ENCODE measurements around the gene ERP44. TPM values are rescaled to one million over a fixed set of nuclear protein-coding genes. Genes with fewer than 3 reads are reported as not detected.

Gene ERP44
- total and polyA plus RNA-seq, 2 donors (not counting 3 experiments of a cell fraction or from before 2014, with no cell fraction given): 9.9 to 21.4 TPM

DNA sequence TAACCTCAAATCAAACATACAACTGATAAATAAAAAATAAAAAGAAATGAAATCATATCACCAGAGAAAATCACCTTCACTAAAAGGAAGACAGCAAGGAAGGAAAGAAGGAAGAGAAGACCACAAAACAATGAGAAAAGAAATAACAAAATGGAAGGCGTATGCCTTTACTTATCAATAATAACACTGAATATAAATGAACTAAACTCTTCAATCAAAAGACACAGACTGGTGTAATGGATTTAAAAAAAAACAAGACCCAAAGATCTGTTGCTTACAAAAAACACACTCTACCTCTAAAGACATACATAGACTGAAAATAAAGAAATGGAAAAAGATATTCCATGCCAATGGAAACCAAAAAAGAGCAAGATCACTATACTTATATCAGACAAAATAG lies 60.3 kb downstream of the ERP44 start:
- dilution Hi-C loops (cut with MboI; ENCODE audit: extremely low pct_ligation_motif_present, low sequenced_read_pairs): no loop called here
- CTCF ChIA-PET: interaction anchor here (1.0 kb wide), 1 partner anchor 25 kb away, joined by 3 read pairs; no protein-coding TSS in a partner anchor
- POLR2A ChIA-PET: no interaction called here
- Histone ChIP-seq H3K27me3 (ENCODE audit: control insufficient read depth in 2 of 2, insufficient read depth in 2 of 2, low read length in 2 of 2) (no peaks in the 10 kb centered on the region), H3K9ac (replicated peaks; ENCODE audit: extremely low read depth, insufficient read depth, low read length) (no peak overlapping the region), H3K4me3 (replicated peaks in 1 of 3; ENCODE audit: insufficient read depth in 1 of 3, low read depth in 1 of 3, low read length in 3 of 3) (no peak overlapping the region), H3K9me3 (replicated peaks; ENCODE audit: control insufficient read depth, insufficient read depth, low read length) (no peaks in the 10 kb centered on the region), H3K4me2 (ENCODE audit: insufficient read depth, low read length) (no peak overlapping the region), H3K27ac (ENCODE audit: insufficient read depth, low read depth, low read length) (no peak overlapping the region), H3K36me3 (ENCODE audit: control insufficient read depth in 2 of 2, extremely low read depth in 1 of 2, insufficient read depth in 2 of 2, low read length in 2 of 2) (no peaks in the 10 kb centered on the region), H3K9me1 (replicated peaks; ENCODE audit: control insufficient read depth, extremely low read depth, insufficient read depth, low read length) (no peaks in the 10 kb centered on the region), H3K4me1 (ENCODE audit: control insufficient read depth, extremely low read depth, insufficient read depth, low read length) (no peaks in the 10 kb centered on the region), H2AFZ (ENCODE audit: low read depth, low read length) (no peak overlapping the region), H4K20me1 (replicated peaks; ENCODE audit: control insufficient read depth, extremely low read depth, insufficient read depth, low read length) (no peaks in the 10 kb centered on the region), H3K79me2 (ENCODE audit: control insufficient read depth, insufficient read depth, low read length) (peaks cover 35% of the 10 kb centered on the region)
- no TSS peak for BruUV-seq (replicated peaks)
- FAIRE-seq (no peak), DNase-seq (ENCODE audit: low read depth, low spot score) (no peak)
- TF ChIP-seq FOS (IDR thresholded peaks at IDR 0.05; ENCODE audit: borderline replicate concordance, insufficient read depth, low read length): no peak
- TF ChIP-seq, protein P1, sequence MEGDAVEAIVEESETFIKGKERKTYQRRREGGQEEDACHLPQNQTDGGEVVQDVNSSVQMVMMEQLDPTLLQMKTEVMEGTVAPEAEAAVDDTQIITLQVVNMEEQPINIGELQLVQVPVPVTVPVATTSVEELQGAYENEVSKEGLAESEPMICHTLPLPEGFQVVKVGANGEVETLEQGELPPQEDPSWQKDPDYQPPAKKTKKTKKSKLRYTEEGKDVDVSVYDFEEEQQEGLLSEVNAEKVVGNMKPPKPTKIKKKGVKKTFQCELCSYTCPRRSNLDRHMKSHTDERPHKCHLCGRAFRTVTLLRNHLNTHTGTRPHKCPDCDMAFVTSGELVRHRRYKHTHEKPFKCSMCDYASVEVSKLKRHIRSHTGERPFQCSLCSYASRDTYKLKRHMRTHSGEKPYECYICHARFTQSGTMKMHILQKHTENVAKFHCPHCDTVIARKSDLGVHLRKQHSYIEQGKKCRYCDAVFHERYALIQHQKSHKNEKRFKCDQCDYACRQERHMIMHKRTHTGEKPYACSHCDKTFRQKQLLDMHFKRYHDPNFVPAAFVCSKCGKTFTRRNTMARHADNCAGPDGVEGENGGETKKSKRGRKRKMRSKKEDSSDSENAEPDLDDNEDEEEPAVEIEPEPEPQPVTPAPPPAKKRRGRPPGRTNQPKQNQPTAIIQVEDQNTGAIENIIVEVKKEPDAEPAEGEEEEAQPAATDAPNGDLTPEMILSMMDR (IDR thresholded peaks at IDR 0.05; ENCODE audit: extremely low read depth in 1 of 2, insufficient read depth in 1 of 2, low read depth in 1 of 2, low read length in 2 of 2): no peak
- no peak for TF ChIP-seq GATA2 (IDR thresholded peaks at IDR 0.05; ENCODE audit: insufficient read depth, insufficient read length, low read depth, low read length)
- TF ChIP-seq, protein P2, sequence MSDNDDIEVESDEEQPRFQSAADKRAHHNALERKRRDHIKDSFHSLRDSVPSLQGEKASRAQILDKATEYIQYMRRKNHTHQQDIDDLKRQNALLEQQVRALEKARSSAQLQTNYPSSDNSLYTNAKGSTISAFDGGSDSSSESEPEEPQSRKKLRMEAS (IDR thresholded peaks at IDR 0.05; ENCODE audit: insufficient read depth, insufficient read length): no peak
- TF ChIP-seq MYC (IDR thresholded peaks at IDR 0.05; ENCODE audit: low read depth, low read length): no peak
- no peak for TF ChIP-seq JUN (IDR thresholded peaks at IDR 0.05; ENCODE audit: borderline replicate concordance, insufficient read depth, insufficient read length, low read depth)
- TF ChIP-seq POLR2AphosphoS5 (IDR thresholded peaks at IDR 0.05; ENCODE audit: insufficient read depth, low read depth, low read length): no peak
- TF ChIP-seq EZH2 (IDR thresholded peaks at IDR 0.05; ENCODE audit: borderline replicate concordance, low read depth, low read length, severe bottlenecking): no peak
- no peak for TF ChIP-seq POLR2A (IDR thresholded peaks at IDR 0.05; ENCODE audit: low read depth, low read length)
- intact Hi-C loops (cut with micrococcal nuclease): no loop called here

All from endothelial cell of umbilical vein (primary cell).